Activated CD4-positive, alpha-beta T cell treated with anti-CD3 and anti-CD28 coated beads for 36 hours (primary cell): ENCODE results near the gene LSM14A. TPM values are rescaled to one million over a fixed set of nuclear protein-coding genes. Genes with fewer than 3 reads are reported as not detected.
"Not testable (repeated sequence)": the region's sequence is repeated elsewhere in the genome, so short reads cannot be mapped to it uniquely, and the experiment has no call there.

Source experiments
- ATAC-seq: fragments of 200-7000 bp; cut with Tn5 transposase; one replicate; pipeline ENCODE4 v1.10.0; 2021; ENCODE audit warnings: mild to moderate bottlenecking, moderate library complexity
- CTCF ChIA-PET: fragments of 350-600 bp; sonication (Branson Sonifier 250); formaldehyde crosslinking; loops from one replicate; lab custom pipeline; 2021; ENCODE audit warnings: antibody characterized with exemption; lab: Charles Lee
- POLR2A ChIA-PET: fragments of 350-600 bp; sonication (Branson Sonifier 250); formaldehyde crosslinking; loops from one replicate; lab custom pipeline; 2021; ENCODE audit warnings: antibody characterized with exemption, inconsistent platforms; lab: Charles Lee
- DNase-seq: peaks from one replicate; pipeline ENCODE4 v3.0.0-alpha.2; 2020
- H3K27ac Mint-ChIP-seq: one replicate; pipeline ENCODE4 v1.8.0; 2021; ENCODE audit warnings: mixed read lengths
- H3K27me3 Mint-ChIP-seq: one replicate; pipeline ENCODE4 v1.8.0; 2021; ENCODE audit warnings: mixed read lengths
- H3K36me3 Mint-ChIP-seq: one replicate; pipeline ENCODE4 v1.8.0; 2021; ENCODE audit warnings: low read depth, mixed read lengths
- H3K4me1 Mint-ChIP-seq: one replicate; pipeline ENCODE4 v1.8.0; 2021; ENCODE audit warnings: mixed read lengths
- H3K4me3 Mint-ChIP-seq: one replicate; pipeline ENCODE4 v1.8.0; 2021; ENCODE audit warnings: mild to moderate bottlenecking, moderate library complexity, mixed read lengths
- H3K9me3 Mint-ChIP-seq: one replicate; pipeline ENCODE4 v1.8.0; 2021; ENCODE audit warnings: low read depth, mixed read lengths
- intact Hi-C, 2 experiments: fragments of 100-400 bp; cut with DNase I in 1 of 2; cut with micrococcal nuclease in 1 of 2; formaldehyde crosslinking; loops; one replicate each; pipeline versions ENCODE4 v1.14.2 to v1.15.1; 2022 to 2024; cut with DNase I, micrococcal nuclease
- total RNA-seq, 2 experiments: library from RNA; stranded (reverse); gene quantifications; one replicate each; pipeline ENCODE4 v1.2.3, GENCODE V29; 2021

Gene LSM14A
- total RNA-seq, 2 experiments from 2014 or later, result 89.0 to 151 TPM

- Mint-ChIP-seq H3K27me3 (no peaks in the 10 kb centered on the region), H3K4me1 (peaks cover 74% of the 10 kb centered on the region)
Measured at GRCh38 chr19:34189199-34189916, 17.1 kb downstream of the LSM14A start.

GRCh38 chr19:34189917-34190425 lies 17.7 kb downstream of the LSM14A start:
- intact Hi-C loops, result no loop called here

More at GRCh38 chr19:34189199-34189916, 17.1 kb downstream of the LSM14A start:
- CTCF ChIA-PET, result interaction anchor here (1.0 kb wide), 1 partner anchor 10 kb away, joined by 3 read pairs; no protein-coding TSS in a partner anchor
- no peak for ATAC-seq
- Mint-ChIP-seq H3K36me3 (peaks cover 9% of the 10 kb centered on the region), H3K27ac (no peak overlapping the region), H3K9me3 (no peaks in the 10 kb centered on the region), H3K4me3 (no peak overlapping the region)
- no peak for DNase-seq
- POLR2A ChIA-PET, result interaction anchor here (1.4 kb wide), 1 partner anchor 43 kb away, joined by 3 read pairs; no protein-coding TSS in a partner anchor
- intact Hi-C loops, result no loop called here

GRCh38 chr19:34191355-34191962 lies 19.2 kb downstream of the LSM14A start:
- Mint-ChIP-seq H3K9me3 (no peaks in the 10 kb centered on the region), H3K27me3 (no peaks in the 10 kb centered on the region), H3K27ac (peak overlapping the region; percentile 2), H3K4me1 (peaks cover 56% of the 10 kb centered on the region), H3K36me3 (peaks cover 14% of the 10 kb centered on the region), H3K4me3 (no peak overlapping the region)
- CTCF ChIA-PET, result interaction anchor here (0.6 to 1.0 kb wide), 2 partner anchors 144 to 156 kb away, joined by 3 to 5 read pairs; no protein-coding TSS in a partner anchor
- ATAC-seq (no peak), DNase-seq (no peak)
- intact Hi-C loops, result no loop called here
- POLR2A ChIA-PET, result interaction anchor here (0.6 kb wide), 1 partner anchor 20 kb away, joined by 3 read pairs; no protein-coding TSS in a partner anchor

More at GRCh38 chr19:34189917-34190425, 17.7 kb downstream of the LSM14A start:
- POLR2A ChIA-PET, result no interaction called here
- Mint-ChIP-seq H3K27me3 (no peaks in the 10 kb centered on the region), H3K4me3 (no peak overlapping the region), H3K9me3 (no peaks in the 10 kb centered on the region), H3K36me3 (peaks cover 12% of the 10 kb centered on the region), H3K4me1 (peaks cover 68% of the 10 kb centered on the region), H3K27ac (no peak overlapping the region)
- DNase-seq (no peak), ATAC-seq (no peak)
- CTCF ChIA-PET, result interaction anchor here (1.0 kb wide), 1 partner anchor 9 kb away, joined by 3 read pairs; no protein-coding TSS in a partner anchor

- Mint-ChIP-seq H3K27me3 (no peaks in the 10 kb centered on the region), H3K27ac (no peak overlapping the region), H3K4me1 (peaks cover 45% of the 10 kb centered on the region), H3K36me3 (peaks cover 16% of the 10 kb centered on the region), H3K4me3 (no peak overlapping the region), H3K9me3 (no peaks in the 10 kb centered on the region)
- ATAC-seq, result no peak
- POLR2A ChIA-PET, result no interaction called here
- DNase-seq, result no peak
- CTCF ChIA-PET, result interaction anchor here (0.7 kb wide), 1 partner anchor 1814 kb away, joined by 3 read pairs; no protein-coding TSS in a partner anchor
- intact Hi-C loops, result no loop called here
Measured at GRCh38 chr19:34193439-34193838, 21.1 kb downstream of the LSM14A start.

- Mint-ChIP-seq H3K9me3 (no peaks in the 10 kb centered on the region), H3K36me3 (peaks cover 16% of the 10 kb centered on the region), H3K4me1 (peaks cover 41% of the 10 kb centered on the region), H3K27ac (no peak overlapping the region), H3K4me3 (no peak overlapping the region), H3K27me3 (no peaks in the 10 kb centered on the region)
- DNase-seq (no peak), ATAC-seq (no peak)
- ChIA-PET CTCF (interaction anchor here (0.6 to 2.4 kb wide), 6 partner anchors 7 to 446 kb away, joined by 3 to 10 read pairs (median 3); no protein-coding TSS in a partner anchor), POLR2A (no interaction called here)
- intact Hi-C loops, result no loop called here
Measured at GRCh38 chr19:34193876-34194275, 21.6 kb downstream of the LSM14A start.

GRCh38 chr19:34201133-34201532 lies 28.8 kb downstream of the LSM14A start:
- ATAC-seq (no peak), DNase-seq (no peak)
- no peaks in the 10 kb centered on the region for H3K4me1 Mint-ChIP-seq
- no peaks in the 10 kb centered on the region for H3K27me3 Mint-ChIP-seq
- no peak overlapping the region for H3K4me3 Mint-ChIP-seq
- no peaks in the 10 kb centered on the region for H3K9me3 Mint-ChIP-seq
- intact Hi-C loops, result no loop called here
- CTCF ChIA-PET, result interaction anchor here (0.9 to 1.4 kb wide), 2 partner anchors 8 to 23 kb away, joined by 3 read pairs; no protein-coding TSS in a partner anchor
- POLR2A ChIA-PET, result no interaction called here
- no peak overlapping the region for H3K27ac Mint-ChIP-seq
- H3K36me3 Mint-ChIP-seq, result peaks cover 38% of the 10 kb centered on the region

- ATAC-seq, H3K9me3 Mint-ChIP-seq, H3K27me3 Mint-ChIP-seq, intact Hi-C loops, H3K27ac Mint-ChIP-seq, DNase-seq, POLR2A ChIA-PET, H3K4me1 Mint-ChIP-seq, H3K4me3 Mint-ChIP-seq: not testable (repeated sequence)
- CTCF ChIA-PET, result interaction anchor here (0.6 to 2.0 kb wide), 8 partner anchors 11 to 154 kb away, joined by 3 to 7 read pairs (median 4); no protein-coding TSS in a partner anchor
- peaks cover 34% of the 10 kb centered on the region for H3K36me3 Mint-ChIP-seq
Measured at GRCh38 chr19:34205324-34205723, 33.0 kb downstream of the LSM14A start.

- POLR2A ChIA-PET, result no interaction called here
- DNase-seq (no peak), ATAC-seq (no peak)
- CTCF ChIA-PET, result interaction anchor here (0.6 to 1.2 kb wide), 4 partner anchors 7 to 64 kb away, joined by 3 to 4 read pairs (median 3); no protein-coding TSS in a partner anchor
- H3K27me3 Mint-ChIP-seq, result no peaks in the 10 kb centered on the region
- no peaks in the 10 kb centered on the region for H3K9me3 Mint-ChIP-seq
- no peak overlapping the region for H3K27ac Mint-ChIP-seq
- peaks cover 32% of the 10 kb centered on the region for H3K36me3 Mint-ChIP-seq
- intact Hi-C loops, result no loop called here
- H3K4me3 Mint-ChIP-seq, result no peak overlapping the region
- no peaks in the 10 kb centered on the region for H3K4me1 Mint-ChIP-seq
Measured at GRCh38 chr19:34208291-34208884, 36.1 kb downstream of the LSM14A start.

GRCh38 chr19:34209726-34210125 lies 37.4 kb downstream of the LSM14A start:
- intact Hi-C loops, result no loop called here

GRCh38 chr19:34213283-34213682 lies 41.0 kb downstream of the LSM14A start:
- no peak overlapping the region for H3K4me3 Mint-ChIP-seq
- H3K36me3 Mint-ChIP-seq, result peaks cover 32% of the 10 kb centered on the region
- DNase-seq (no peak), ATAC-seq (no peak)
- H3K9me3 Mint-ChIP-seq, result no peaks in the 10 kb centered on the region
- H3K27me3 Mint-ChIP-seq, result no peaks in the 10 kb centered on the region
- ChIA-PET CTCF (no interaction called here), POLR2A (no interaction called here)
- H3K27ac Mint-ChIP-seq, result no peak overlapping the region
- H3K4me1 Mint-ChIP-seq, result peaks cover 27% of the 10 kb centered on the region
- intact Hi-C loops, result no loop called here

More at GRCh38 chr19:34209726-34210125, 37.4 kb downstream of the LSM14A start:
- POLR2A ChIA-PET, result interaction anchor here (1.2 kb wide), 1 partner anchor 37 kb away, joined by 3 read pairs; the partner anchor contains the start of gene LSM14A
- Mint-ChIP-seq H3K36me3 (peaks cover 28% of the 10 kb centered on the region), H3K4me3 (no peak overlapping the region), H3K4me1 (peaks cover 2% of the 10 kb centered on the region), H3K27me3 (no peaks in the 10 kb centered on the region), H3K27ac (no peak overlapping the region), H3K9me3 (no peaks in the 10 kb centered on the region)
- CTCF ChIA-PET, result interaction anchor here (1.0 to 1.2 kb wide), 3 partner anchors 9 to 126 kb away, joined by 3 to 6 read pairs (median 3); no protein-coding TSS in a partner anchor
- DNase-seq (no peak), ATAC-seq (no peak)

- no peaks in the 10 kb centered on the region for H3K9me3 Mint-ChIP-seq
- no peak for ATAC-seq
- intact Hi-C loops, result no loop called here
Measured at GRCh38 chr19:34214040-34214439, 41.7 kb downstream of the LSM14A start.

More at GRCh38 chr19:34214040-34214439, 41.7 kb downstream of the LSM14A start:
- H3K36me3 Mint-ChIP-seq, result peaks cover 34% of the 10 kb centered on the region
- no peaks in the 10 kb centered on the region for H3K27me3 Mint-ChIP-seq
- no peak overlapping the region for H3K27ac Mint-ChIP-seq
- no peak for DNase-seq
- POLR2A ChIA-PET, result no interaction called here
- CTCF ChIA-PET, result no interaction called here
- no peak overlapping the region for H3K4me3 Mint-ChIP-seq
- peaks cover 34% of the 10 kb centered on the region for H3K4me1 Mint-ChIP-seq
